Keratinocyte (primary cell): ENCODE measurements around the gene PMEPA1. TPM values are rescaled to one million over a fixed set of nuclear protein-coding genes. Genes with fewer than 3 reads are reported as not detected.

Experiments used
- DNase-seq: peaks from one replicate; pipeline ENCODE4 v3.0.0-alpha.2; 2011; ENCODE audit warnings: low read depth, missing footprints, low spot score
- FAIRE-seq: peaks from 2 replicates; lab custom pipeline; 2011; peaks lifted over from hg19 to GRCh38; lab: Jason Lieb, UNC
- H2AFZ ChIP-seq: 2 replicates; pipeline ENCODE4 v1.6.0; 2012; ENCODE audit warnings: low read length, control low read depth, inconsistent platforms; ENCODE audit not compliant: control insufficient read depth
- H3K27ac ChIP-seq: 2 replicates; pipeline ENCODE4 v1.5.1; 2011; ENCODE audit warnings: low read length; ENCODE audit not compliant: control insufficient read depth, insufficient read depth
- H3K27me3 ChIP-seq: 3 replicates; pipeline ENCODE4 v1.6.0; 2011; ENCODE audit warnings: low read length; ENCODE audit not compliant: control insufficient read depth, insufficient read depth; ENCODE audit errors: extremely low read depth
- H3K36me3 ChIP-seq, 2 experiments: 2 replicates in 1 of 2; 3 replicates in 1 of 2; pipeline ENCODE4 v1.5.1; 2011; ENCODE audit warnings: low read length in 2 of 2, mild to moderate bottlenecking in 1 of 2; ENCODE audit not compliant: control insufficient read depth in 2 of 2, insufficient read depth in 2 of 2; ENCODE audit errors: extremely low read depth in 1 of 2
- H3K4me1 ChIP-seq: 3 replicates; pipeline ENCODE4 v1.5.1; 2011; ENCODE audit warnings: low read length; ENCODE audit not compliant: control insufficient read depth, insufficient read depth; ENCODE audit errors: extremely low read depth
- H3K4me2 ChIP-seq: 3 replicates; pipeline ENCODE4 v1.6.0; 2011; ENCODE audit warnings: low read depth, low read length; ENCODE audit not compliant: control insufficient read depth, insufficient read depth; ENCODE audit errors: extremely low read depth
- H3K4me3 ChIP-seq, 3 experiments: fragments of 200-600 bp in 1 of 3; sonication (generic) in 1 of 3; 2 replicates in 2 of 3; 3 replicates in 1 of 3; pipeline ENCODE4 v1.5.1; 2011 to 2016; ENCODE audit warnings: low read length in 3 of 3, mild to moderate bottlenecking in 3 of 3, control low read depth in 2 of 3, inconsistent platforms in 1 of 3, low read depth in 1 of 3, mixed read lengths in 1 of 3, mixed run types in 1 of 3, moderate library complexity in 1 of 3; ENCODE audit not compliant: control insufficient read depth in 2 of 3, insufficient read depth in 2 of 3; ENCODE audit errors: extremely low read depth in 1 of 3
- H3K79me2 ChIP-seq: 2 replicates; pipeline ENCODE4 v1.6.0; 2012; ENCODE audit warnings: low read length; ENCODE audit not compliant: control insufficient read depth, insufficient read depth
- H3K9ac ChIP-seq: 3 replicates; pipeline ENCODE4 v1.6.0; 2011; ENCODE audit warnings: low read length; ENCODE audit not compliant: control insufficient read depth, insufficient read depth; ENCODE audit errors: extremely low read depth
- H3K9me1 ChIP-seq: 3 replicates; pipeline ENCODE4 v1.6.0; 2011; ENCODE audit warnings: low read length; ENCODE audit not compliant: control insufficient read depth, insufficient read depth; ENCODE audit errors: extremely low read depth
- H3K9me3 ChIP-seq: 2 replicates; pipeline ENCODE4 v1.5.1; 2012; ENCODE audit warnings: low read depth, low read length; ENCODE audit not compliant: control insufficient read depth
- H4K20me1 ChIP-seq: 3 replicates; pipeline ENCODE4 v1.6.0; 2011; ENCODE audit warnings: low read length; ENCODE audit not compliant: control insufficient read depth, insufficient read depth; ENCODE audit errors: extremely low read depth
- CTCF ChIP-seq, 3 experiments: IDR thresholded peaks in 1 of 3; conservative IDR thresholded peaks in 1 of 3; optimal IDR thresholded peaks in 1 of 3; 2 replicates in 2 of 3; 3 replicates in 1 of 3; pipeline versions ENCODE3 to v1.5.1; 2011; ENCODE audit warnings: low read length in 3 of 3, mild to moderate bottlenecking in 3 of 3, moderate library complexity in 2 of 3, control low read depth in 1 of 3, inconsistent platforms in 1 of 3; ENCODE audit not compliant: insufficient read depth in 2 of 3; ENCODE audit errors: extremely low read depth in 1 of 3
- EZH2 ChIP-seq: IDR thresholded peaks from one replicate; pipeline ENCODE4 v1.6.1; 2012; ENCODE audit warnings: inconsistent platforms, mild to moderate bottlenecking, low read length, moderate library complexity
- dilution Hi-C: fragments of 300-500 bp; cut with MboI; formaldehyde crosslinking; loops from one replicate; pipeline ENCODE4 v1.7.0; 2020; ENCODE audit warnings: low sequenced_read_pairs; ENCODE audit not compliant: extremely low pct_ligation_motif_present
- polyA plus RNA-seq, 5 experiments: library from polyadenylated mRNA; depleted of rRNA in 3 of 5; stranded (reverse) in 3 of 5; stranded (forward) in 1 of 5; unstranded in 1 of 5; fragments of >200 nt; gene quantifications; 1 replicate in 1 of 5; 2 replicates in 3 of 5; 3 replicates in 1 of 5; pipeline versions ENCODE4 v1.2.1 to v1.2.3, GENCODE V29; 2011 to 2012; ENCODE audit warnings: missing spikeins in 2 of 5, low read depth in 1 of 5, low replicate concordance in 1 of 5

The PMEPA1 gene
- polyA plus RNA-seq, 1 donor (not counting 4 experiments of a cell fraction or from before 2014, with no cell fraction given) = 29.0 TPM

DNA sequence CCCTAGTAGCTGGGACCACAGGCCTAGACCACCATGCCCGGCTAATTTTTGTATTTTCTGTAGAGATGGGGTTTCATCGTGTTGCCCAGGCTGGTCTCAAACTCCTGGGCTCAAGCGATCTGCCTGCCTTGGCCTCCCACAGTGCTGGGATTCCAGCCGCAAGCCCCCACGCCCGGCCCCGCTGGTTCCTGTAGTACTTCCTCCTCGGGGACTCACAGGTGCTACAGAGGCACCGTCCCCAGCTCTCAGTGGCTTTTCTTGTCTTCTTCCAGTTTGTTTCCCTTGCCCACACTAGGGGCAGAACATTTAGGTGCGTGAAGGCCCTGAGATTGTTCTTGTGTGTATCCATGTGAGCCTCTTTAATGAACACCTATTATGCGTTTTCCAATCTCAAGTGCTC, 88.8 kb downstream of the PMEPA1 start:
- TF ChIP-seq EZH2 (no peak), CTCF (optimal IDR thresholded peaks at IDR 0.05 in 1 of 3, IDR thresholded peaks at IDR 0.05 in 1 of 3, conservative IDR thresholded peaks at IDR 0.05 in 1 of 3; ENCODE audit: extremely low read depth in 1 of 3, insufficient read depth in 2 of 3, low read length in 3 of 3) (no peak)
- dilution Hi-C loops = loop anchor here (25.0 kb wide), 1 partner anchor 566 kb away; no protein-coding TSS in a partner anchor
- Histone ChIP-seq H3K4me3 (no peak overlapping the region), H3K9ac (no peak overlapping the region), H3K79me2 (no peaks in the 10 kb centered on the region), H2AFZ (no peak overlapping the region), H3K27me3 (peaks cover 16% of the 10 kb centered on the region), H3K4me1 (peaks cover 32% of the 10 kb centered on the region), H4K20me1 (no peaks in the 10 kb centered on the region), H3K36me3 (no peaks in the 10 kb centered on the region), H3K4me2 (no peak overlapping the region), H3K27ac (no peak overlapping the region), H3K9me3 (peaks cover 2% of the 10 kb centered on the region), H3K9me1 (no peaks in the 10 kb centered on the region)
- DNase-seq (no peak), FAIRE-seq (no peak)

DNA sequence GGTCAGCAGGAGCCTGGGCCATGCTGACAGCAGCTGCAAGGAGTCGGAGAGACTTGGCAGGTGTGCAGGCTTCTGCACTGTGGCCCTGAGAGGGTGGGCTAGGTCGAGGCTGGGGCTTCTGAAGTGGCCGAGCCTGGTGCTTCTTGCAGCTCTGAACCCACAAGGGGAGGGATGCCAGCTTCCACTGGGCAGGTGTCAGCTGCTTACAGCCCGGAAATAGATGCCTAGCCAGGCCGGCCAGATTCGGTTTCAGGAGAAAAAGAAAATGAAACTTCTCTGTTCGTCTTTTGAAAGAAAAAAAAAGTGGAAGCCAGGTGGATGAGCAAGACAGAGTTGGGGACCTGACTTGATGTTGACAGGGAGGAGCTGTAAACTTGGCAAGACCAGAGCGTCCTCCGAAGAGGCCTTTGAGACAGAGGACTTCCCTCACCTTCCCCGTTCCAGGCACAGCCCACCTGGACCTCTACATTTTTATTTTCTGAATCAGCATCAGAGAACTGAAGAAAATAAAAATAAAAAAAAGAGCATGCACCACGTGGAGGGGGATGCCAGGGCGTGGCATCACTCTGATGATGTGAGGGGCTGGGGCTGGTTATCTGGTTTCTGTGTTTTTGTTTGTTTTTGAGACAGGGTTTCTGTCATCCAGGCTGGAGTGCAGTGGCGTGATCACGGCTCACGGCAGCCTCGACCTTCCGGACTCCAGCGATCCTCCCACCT, 89.4 kb downstream of the PMEPA1 start, which contains the start of gene ZBP1:
Gene ZBP1 (minus strand): TSS at position 153 of the 717 bp plus-strand sequence. CDS start 131 bp downstream, at position 22.
- Histone ChIP-seq H3K9me3 (peaks cover 2% of the 10 kb centered on the region), H3K9me1 (no peaks in the 10 kb centered on the region), H2AFZ (no peak within 1 kb of the TSS), H3K4me1 (peaks cover 32% of the 10 kb centered on the region), H3K27ac (no peak within 1 kb of the TSS), H3K79me2 (no peaks in the 10 kb centered on the region), H3K27me3 (peaks cover 21% of the 10 kb centered on the region), H3K4me3 (no peak within 1 kb of the TSS), H3K36me3 (no peaks in the 10 kb centered on the region), H3K9ac (no peak within 1 kb of the TSS), H3K4me2 (no peak within 1 kb of the TSS), H4K20me1 (peaks cover 2% of the 10 kb centered on the region)
- TF ChIP-seq CTCF (optimal IDR thresholded peaks at IDR 0.05 in 1 of 3, IDR thresholded peaks at IDR 0.05 in 1 of 3, conservative IDR thresholded peaks at IDR 0.05 in 1 of 3; ENCODE audit: extremely low read depth in 1 of 3, insufficient read depth in 2 of 3, low read length in 3 of 3) (no peak), EZH2 (no peak)
- DNase-seq (no peak), FAIRE-seq (no peak)
- dilution Hi-C loops = loop anchor here (25.0 kb wide), 1 partner anchor 567 kb away; no protein-coding TSS in a partner anchor
